HS-5 (cell line): ENCODE measurements around the gene LAMC1.

Source experiments
- DNase-seq: peaks from one replicate; pipeline ENCODE4 v3.0.0-alpha.2; 2012; ENCODE audit warnings: low read depth

Gene LAMC1

GRCh38 chr1:183194527-183195141 lies 171.4 kb downstream of the LAMC1 start:
- no peak for DNase-seq

GRCh38 chr1:183195142-183195574 lies 171.9 kb downstream of the LAMC1 start:
- DNase-seq = no peak
